GM19395 (cell line): ENCODE measurements around the gene ZNF423.

Source experiments
- ATAC-seq: cut with Tn5 transposase; IDR thresholded peaks from one replicate; pipeline ENCODE4 v1.9.1; 2021; ENCODE audit warnings: mild to moderate bottlenecking, moderate library complexity; ENCODE audit not compliant: unreplicated experiment

ZNF423 gene

DNA sequence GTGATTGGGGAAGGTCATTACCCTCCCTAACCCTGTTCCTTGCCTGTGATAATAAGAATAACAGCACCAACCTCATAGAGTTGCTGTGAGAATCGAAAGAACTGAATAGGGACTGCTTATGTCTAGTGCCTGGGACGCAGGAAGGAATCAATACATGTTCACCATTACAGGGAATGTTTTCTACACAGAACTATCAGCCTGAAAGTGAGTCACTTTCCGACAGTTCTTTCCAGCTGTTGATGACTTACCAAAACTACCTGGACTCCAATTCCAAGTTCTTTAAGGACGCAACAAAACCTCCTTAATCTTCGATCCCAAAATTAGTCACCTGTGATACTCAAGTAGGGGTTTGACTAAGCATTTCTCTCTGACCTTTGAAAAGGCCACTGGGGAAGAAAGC is 29.4 kb downstream of the ZNF423 start:
- ATAC-seq: no peak

DNA sequence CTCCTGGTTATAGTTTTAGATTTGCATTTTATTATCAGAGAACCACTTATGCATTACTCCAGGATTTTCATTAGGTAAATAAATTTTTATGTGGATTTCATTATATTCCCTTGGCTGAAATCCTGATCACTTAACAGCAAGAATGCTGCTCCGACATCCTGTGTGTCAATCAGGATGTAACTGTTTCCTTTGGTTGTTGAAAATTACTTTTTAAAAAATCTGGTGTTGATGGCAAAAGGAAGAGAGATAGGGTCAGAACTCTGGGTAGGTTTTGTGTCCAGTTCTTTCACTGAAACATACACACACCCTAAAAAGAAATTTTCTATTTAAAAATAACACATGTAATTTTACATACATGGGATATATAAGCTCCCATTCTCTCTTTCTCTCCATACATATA is 30.9 kb downstream of the ZNF423 start:
- no peak for ATAC-seq

DNA sequence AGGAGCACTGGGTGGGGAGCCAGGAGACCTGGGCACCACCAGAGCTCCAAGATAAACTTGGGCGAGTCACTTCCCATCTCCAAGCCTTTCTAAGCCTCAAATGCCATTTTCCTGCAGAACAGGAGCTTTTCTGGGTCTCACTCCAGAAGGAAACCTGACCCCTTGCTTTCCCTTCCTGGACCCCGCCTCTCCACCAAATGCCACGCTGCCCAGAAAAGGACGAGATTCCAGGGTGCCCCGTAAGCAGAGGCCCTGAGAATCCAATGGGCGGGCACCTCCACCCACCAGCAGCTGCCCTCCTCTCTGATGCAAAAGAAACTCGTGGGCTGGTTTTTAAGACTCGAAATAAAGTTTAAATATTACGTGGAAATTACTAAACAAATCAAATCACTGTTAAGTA is 31.3 kb downstream of the ZNF423 start:
- no peak for ATAC-seq

DNA sequence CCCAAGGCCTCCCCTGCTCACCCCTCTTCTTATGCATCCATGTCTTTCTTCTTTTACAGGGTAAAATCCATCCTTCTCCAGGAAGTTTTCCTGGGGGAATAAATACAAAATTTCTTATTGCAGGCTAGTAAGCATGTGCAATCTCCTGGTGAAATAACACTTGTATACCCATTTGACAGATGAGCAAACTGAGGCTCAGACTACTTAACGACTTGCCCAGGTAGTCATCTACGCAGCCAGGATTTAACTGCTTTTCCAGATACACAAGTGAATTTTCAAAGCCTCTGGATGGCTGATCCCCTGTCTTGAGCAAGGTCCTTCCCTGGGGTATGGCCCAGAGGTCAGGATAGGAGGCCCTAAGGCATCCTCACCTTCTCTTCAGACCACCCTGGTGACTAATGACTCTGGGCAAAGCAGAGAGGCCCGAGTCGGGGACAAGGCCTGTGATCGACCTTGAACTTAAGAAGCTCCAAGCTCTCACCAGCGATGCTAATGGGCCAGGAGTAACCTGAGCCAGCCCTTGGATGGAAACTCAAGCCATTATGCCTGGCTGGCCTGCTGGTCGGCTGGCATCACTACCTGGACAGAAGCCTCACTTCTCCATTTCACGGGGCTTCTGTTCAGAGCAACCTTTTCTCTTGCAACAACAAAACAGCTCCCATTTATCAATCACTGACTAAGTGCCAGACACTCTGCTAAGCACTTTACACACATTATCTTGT is 33.1 kb downstream of the ZNF423 start:
- ATAC-seq: no peak

DNA sequence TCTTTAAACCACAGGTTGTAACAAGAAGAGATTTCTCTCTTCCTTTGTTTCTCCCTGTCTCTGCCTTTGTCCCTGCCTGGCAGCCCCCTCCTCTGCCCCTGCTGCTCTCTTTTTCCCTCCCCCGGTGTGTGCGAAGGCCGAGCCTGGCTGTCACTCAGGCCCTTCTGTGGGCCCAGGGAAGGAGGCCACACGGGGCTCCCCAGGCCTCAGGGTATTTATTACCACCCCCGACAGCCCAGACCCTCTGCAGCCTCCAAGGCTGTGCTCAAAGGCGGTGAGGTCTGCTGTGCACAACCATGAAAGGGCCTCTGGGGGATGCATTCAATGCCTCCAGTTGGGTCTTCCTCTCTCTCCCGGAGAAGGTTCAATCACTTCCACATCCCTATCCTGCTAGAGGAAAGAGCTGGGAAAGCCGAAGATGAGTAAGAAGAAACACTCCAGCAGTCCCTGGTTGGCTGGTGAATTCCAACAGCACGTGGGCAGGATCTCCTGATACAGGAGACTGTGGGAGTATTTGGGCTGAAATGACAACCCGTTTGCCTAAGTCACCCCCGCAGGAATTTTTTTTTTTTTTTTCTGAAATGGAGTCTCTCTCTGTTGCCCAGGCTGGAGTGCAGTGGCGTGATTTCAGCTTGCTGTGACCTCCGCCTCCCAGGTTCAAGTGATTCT is 34.2 kb downstream of the ZNF423 start:
- no peak for ATAC-seq

DNA sequence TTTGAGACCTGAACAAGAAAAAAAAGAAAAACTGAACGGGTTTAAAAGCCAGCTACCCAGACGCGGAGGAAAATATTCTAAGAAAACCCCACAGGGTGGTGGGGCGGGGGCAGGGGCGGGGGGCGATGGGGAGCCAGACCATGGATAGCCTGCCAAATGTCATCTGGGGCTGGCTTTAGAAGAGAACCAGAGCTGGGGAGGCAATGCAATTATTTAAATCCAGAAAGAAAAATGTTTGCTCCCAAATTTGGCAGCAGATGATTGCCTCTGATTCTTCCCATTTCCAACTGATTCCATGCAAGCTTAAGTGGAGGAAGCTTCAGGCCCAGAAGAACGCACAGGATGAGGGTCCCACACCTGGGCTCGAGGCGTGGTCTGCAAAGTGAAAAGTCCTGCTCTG is 34.8 kb downstream of the ZNF423 start:
- no peak for ATAC-seq

DNA sequence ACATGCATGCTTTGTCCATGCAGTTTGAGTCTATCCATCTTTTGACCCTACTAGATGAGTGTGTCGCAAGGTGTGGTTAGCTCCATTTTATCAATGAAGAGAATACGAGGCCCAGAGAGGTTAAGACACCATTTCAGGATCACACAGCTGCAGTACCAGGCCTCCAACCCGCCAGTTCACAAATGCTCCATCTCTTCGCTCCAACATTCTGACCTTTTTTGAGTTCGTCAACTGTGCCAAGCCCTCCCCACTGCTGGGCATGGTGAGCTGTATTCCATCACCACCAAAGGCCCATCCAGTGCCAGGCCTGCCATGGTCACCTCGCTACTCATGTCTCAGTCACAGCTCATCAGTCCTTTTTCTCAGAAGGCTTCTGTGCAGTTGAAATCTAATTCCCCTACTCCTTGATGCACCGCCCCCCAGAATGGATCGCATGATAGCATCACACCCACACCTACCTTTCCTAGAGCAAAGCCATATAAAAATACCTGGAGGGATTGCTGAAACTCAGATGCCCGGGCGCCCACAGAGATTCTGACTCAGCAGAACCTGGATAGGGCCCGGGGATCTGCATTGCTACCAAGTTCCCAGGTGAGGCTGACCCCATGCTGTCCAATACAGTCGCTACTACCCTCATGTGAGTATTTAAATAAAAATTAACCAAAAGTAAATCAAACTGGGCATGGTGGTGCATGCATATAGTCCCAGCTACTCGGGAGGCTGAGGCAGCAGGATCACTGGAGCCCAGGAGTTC is 38.0 kb downstream of the ZNF423 start:
- no peak for ATAC-seq

DNA sequence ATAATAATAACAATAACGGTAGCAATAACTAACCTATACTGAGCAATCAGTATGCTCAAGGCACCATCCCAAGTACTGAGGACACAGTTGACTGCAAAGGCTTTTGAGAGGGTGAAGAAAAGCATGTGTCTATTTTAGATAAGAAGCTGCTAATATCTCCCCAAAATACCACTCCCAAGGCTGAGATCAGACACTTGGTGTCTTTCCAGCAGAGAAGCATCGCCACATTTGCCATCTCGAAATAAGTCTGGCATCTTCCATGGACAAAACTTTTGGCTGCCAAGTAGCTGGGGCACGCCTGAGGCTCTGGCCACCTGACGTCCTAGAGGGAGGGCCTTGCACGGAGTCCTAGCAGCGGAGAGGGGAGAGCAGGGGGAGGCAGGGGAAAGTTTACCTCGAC is 39.0 kb downstream of the ZNF423 start:
- ATAC-seq: no peak

DNA sequence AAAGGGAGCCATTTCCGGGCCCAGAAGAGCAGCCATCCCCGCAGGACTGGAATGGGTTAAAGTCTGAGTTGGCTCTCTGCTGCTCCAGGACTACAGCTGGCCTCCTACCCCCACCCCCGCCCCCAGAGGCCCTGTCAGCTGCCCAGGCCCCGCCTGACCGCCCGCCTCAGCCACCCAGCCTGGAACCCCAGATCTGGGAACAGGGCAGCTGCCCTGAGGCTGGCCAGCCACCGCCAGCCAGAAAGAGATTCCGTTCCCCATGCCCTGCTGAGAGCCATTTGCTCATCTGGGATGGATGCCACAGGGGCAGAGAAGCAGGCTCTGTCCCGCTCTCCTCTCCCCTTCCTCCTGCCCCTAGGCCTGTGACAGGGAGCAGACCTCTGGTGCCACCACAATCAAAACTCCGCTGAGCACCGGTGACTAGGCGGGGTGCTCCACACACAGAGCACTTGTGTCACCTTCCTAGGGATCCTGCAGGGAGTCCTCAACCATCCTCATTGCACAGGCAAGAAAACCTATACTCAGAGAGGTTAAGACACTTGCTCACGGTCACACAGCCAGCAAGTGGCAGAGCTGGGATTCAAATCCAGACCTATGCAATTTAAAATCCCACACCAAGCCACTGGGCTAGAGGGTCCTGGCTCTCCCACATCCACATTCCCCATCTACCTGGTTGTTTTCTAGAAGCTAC is 44.1 kb downstream of the ZNF423 start:
- ATAC-seq: no peak

DNA sequence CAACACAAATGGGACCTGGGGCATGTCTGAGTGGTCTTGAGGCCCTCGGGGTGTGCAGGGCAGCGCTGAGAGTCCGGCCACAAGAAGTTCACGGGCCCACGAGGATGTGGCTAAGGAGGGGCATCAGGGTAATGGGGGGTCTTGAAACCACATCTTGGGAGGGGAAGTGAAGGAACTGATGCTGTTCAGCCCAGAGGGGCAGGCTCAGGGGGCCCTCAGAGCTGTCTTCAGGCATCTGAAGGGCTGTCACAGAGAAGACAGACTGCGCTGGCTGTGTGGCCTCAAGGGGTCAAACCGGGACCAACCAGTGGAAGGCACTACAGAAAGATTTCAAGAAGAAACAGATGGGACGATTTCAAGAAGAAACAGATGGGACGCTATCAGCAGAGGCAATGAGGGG is 45.1 kb downstream of the ZNF423 start:
- ATAC-seq: no peak

DNA sequence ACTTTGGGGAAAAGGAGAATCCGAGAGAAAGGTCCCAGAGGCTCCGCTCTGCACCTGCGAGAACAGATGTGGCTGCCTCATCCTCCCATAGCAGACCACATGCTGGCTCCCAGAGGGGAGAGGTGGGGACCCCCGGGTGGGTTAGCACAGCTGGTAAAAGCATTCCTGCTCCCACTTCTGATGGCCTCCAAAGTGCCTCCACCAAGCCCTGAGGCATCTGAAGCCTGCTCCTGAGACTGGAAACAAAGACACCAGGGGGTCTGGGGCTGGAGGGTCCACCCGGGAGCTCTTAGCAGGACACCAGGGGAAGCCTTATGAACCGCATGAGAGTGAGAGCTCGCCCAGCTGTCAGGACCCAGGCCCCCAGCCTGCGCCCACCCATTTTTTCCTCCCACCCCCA is 46.4 kb downstream of the ZNF423 start:
- ATAC-seq: no peak

DNA sequence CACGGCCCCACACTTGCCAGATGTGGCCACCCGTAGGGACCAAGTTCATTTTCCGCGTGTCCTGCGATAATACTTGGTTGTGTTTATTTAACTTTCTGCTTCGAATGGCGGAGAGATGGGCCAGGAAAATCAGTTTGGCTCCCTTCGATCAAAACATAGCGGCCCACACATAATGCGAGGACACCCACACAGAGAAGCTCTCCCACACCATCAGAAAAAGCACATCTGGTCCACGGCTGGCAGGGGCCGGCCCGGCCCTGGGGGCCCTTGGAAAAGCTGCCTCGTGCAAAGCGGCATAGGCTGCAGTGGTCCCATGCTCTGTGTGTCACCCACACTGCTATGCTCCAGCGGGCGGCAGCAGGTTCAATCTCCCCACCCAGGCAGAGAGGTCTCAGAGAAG is 46.9 kb downstream of the ZNF423 start:
- ATAC-seq: no peak

DNA sequence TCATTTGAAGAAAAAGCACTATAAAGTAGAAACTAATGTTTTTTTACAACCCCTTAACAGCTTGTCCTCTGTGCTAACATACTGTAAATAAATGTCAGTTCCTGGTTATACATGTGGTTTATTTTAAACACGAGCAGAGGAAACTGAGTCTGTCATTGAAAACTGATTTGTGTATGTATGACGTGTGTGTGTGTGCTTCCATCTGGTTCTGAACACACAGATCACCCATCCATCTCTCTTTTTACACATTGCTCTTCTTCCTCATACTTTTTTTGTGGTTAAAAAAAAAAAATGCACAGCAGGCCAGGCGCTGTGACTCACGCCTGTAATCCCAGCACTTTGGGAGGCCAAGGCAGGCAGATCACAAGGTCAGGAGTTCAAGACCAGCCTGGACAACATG is 49.5 kb downstream of the ZNF423 start:
- no peak for ATAC-seq

DNA sequence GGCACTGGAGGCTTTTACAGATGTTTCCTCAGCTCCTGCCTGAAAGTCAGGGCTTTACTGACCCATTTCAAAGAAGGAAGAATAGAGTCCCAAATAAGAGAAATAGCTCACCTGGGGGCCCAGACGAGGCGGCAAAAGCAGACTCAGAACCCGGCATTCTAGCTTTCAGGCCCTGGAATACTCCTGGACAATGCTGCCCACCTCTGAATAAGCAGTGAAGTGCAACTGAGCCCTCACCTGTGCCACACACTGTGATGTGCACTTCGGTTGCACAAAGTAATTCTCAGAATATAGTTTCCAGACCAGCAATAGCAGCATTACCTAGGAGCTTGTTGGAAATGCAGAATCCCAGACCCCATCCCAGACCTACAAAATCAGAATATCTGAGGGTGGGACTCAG is 54.6 kb downstream of the ZNF423 start:
- no peak for ATAC-seq

DNA sequence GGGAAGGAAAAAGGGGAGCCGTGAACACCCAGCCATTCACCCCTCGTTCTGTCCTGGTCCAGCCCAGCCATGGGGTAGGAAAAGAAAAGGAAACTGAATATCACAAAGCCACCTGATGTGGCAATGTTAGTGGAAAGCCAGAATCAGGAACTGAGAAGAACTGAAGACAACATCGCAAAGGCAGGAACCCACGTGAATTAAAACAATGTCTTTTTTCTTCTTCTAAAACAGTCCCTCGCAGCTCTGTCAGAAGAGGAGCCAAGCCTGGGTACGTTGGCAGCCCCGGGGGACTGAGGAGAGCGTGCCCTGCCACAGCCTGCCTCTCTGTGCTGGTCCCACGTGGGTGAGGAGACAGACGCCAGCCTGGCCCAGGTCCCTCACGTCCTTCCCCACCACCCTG is 55.0 kb downstream of the ZNF423 start:
- no peak for ATAC-seq

DNA sequence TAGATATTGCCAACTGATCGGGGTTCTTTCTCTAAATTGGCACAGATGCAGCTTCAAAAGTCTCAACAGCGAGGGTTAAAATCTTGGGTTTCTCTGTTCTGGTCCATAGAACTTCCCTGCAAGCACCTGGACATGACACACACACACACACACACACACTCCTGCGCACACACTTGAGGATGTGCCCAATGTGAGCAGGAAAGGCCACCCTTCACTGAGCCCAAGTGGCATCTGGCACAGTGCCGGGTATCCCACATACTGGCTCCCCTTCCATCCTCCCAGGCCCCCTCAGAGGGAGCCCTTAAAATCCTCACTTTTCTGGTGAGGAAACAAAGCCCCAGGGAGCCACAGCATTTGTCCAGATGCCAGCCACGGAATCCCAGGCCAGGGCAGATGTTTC is 55.5 kb downstream of the ZNF423 start:
- no peak for ATAC-seq

DNA sequence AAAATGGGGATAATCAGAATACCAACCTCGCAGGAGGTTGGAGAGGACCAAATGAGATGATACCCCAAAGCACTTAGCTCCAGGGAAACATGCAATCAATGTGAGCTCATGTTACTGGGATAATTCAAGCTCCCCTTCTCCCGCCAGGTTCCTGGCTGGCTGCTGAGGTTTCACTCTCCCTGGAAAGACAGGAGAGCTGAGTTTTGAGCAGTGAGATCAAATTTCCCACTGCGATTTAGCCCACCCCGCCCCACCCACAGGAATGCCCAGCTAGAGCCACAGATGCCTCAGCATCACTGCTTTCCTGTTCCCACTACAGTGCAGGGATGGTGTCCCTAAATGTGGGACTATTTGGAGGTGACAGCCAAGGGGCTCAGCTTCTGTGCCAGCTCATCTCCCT is 56.7 kb downstream of the ZNF423 start:
- ATAC-seq: no peak

DNA sequence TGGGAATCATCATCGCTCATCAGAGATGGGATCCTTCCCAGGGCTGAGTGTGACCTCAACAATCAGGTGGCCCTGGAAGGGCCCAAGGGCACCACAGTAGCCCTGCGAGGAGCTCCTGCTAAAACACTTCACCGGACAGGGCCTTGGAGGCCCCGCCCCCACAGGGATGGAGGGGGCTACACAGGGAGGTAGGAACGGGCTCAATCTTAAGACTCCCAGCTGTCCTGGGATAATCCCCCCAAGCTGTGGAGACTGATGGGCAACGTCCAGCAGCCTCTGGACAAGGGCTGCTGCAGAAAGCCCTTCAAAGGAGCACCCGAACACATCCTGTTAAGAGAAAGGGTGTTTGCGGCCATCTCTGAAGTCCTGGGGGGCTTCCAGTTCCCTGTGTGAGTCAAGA is 60.4 kb downstream of the ZNF423 start:
- no peak for ATAC-seq

DNA sequence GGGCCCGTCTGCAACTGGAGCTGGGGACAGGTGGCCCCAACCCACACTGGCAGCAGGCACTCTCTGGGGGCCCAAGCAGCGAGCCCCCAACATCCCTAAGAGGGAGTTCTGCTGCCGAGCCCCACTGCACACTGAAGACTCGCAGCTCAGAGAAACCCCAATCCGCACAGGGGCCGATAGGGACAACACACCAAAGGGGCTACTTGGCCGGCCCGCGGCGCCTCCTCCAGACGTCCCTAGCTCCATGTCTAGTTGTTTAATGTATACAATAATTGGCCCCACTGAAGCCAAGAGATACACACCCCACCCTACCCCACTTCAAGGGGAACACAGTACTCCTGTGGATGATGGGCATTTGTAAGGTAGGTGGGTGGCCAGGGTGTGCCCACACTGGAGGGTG is 62.7 kb downstream of the ZNF423 start:
- ATAC-seq: no peak

DNA sequence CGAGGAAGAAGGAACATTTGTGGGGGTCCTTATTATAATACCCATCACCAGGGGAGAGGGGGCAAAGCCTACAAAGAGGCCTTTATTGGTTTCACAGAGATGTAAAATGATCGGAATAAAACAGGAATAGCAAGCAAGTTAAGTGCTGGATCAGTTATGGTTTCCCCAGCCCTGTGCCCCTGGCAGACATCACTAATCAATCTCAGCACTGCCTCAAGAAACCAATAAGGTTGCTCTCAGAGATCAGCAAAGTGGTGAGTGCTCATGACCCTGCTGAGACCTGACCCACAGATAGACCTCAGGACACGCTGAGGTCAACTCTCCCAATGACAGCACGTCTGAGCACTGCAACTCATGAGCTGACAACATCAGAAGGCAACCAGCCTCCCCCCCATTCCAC is 66.3 kb downstream of the ZNF423 start:
- ATAC-seq: no peak

DNA sequence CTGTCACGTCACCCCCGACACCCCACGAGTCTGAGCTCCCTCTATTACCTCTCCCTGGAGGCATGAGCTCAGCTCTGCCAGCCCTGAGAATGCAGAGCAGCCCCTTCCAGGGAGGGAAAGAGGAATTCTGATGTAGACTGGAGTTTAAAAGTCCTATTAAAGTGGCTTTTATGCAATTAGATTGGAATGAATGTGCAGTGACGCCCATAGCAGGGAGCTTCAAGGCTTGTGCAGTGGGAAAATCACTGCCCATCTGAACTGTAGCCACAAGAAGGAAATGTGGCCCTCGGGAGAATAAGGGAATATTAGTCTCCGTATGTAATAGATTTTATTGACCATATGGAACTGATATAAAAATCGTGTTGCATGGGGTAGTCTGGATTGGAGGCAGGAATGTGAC is 66.9 kb downstream of the ZNF423 start:
- ATAC-seq: no peak

DNA sequence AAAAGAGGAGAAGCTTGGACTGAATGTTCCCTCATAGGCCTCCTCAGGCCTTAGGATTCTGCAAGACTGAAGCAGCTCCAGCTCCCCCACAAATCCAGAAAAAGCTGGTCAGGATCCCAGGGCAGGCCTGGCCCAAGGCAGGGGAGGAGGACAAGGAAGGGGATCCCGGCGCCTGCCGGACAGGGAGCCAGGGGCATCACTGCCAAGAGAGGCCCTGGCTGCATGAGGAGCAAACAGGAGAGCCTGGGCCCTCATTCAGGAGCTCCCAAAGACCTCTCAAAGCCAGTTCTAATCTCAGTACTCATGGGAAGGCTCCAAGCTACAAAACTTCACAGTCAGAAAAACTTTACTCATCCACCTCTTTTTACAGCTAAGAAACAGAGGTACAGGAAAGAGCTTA is 67.3 kb downstream of the ZNF423 start:
- no peak for ATAC-seq
